HT1080 (cell line): Measurements from ENCODE around the gene NRXN3. TPM values are rescaled to one million over a fixed set of nuclear protein-coding genes. Genes with fewer than 3 reads are reported as not detected.
A peak's percentile ranks its signal among the peaks of the same experiment; 100 is the strongest.
"Not testable (repeated sequence)": the region's sequence is repeated elsewhere in the genome, so short reads cannot be mapped to it uniquely, and the experiment has no call there.

Experiments
- DNase-seq: peaks from one replicate; pipeline ENCODE4 v3.0.0-alpha.2; 2015; ENCODE audit warnings: low read depth
- total RNA-seq: library from RNA; depleted of rRNA; stranded (reverse); fragments of >200 nt; shearing (Covaris generic); gene quantifications from 2 replicates; pipeline ENCODE4 v1.2.3, GENCODE V29; 2014

The NRXN3 gene
- total RNA-seq, 1 experiment from 2014 or later, result 1.2 TPM

DNA sequence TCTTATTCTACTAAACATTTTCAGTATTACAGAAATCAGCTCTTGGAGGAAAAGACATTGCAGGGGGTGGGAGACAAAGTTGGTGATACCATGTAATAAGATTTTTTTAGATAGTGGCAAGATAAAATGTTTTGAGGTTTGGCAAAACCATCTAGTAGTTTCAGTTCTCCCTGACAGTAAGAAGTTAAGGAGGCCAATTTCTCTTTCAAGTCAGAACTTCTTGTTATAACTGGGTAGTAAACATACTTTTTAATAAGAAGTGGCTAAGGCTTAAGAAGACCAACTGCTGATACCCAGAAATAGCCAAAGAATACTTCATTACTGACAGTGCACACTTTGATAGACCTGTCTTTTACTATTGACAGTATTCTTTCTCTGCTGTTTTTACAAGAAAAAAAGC is 1588.8 kb downstream of the NRXN3 start:
- DNase-seq, result no peak

GRCh38 chr14:79764323-79764722 is 1594.2 kb downstream of the NRXN3 start:
- no peak for DNase-seq

DNA sequence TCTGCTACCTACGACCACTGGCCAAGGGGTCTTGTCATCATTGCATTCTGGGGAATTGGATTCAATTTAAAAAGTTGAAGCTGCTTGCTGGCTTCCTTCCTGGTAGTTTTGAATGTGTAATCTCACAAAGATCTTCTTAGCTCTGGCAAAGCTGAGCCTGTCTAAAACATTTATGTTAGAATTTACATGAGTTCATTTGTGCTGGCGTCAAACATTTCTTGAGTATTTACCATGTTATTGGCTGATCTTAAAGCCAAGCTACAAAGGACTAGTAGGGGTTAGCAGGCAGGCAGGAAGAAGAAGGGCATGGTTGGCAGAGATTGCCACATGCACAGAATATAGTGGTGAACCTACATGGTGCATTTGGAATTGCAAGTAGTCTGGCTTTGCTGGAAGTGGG is 1596.3 kb downstream of the NRXN3 start:
- DNase-seq, result no peak

GRCh38 chr14:79767251-79767650 is 1597.1 kb downstream of the NRXN3 start:
- DNase-seq, result no peak

- DNase-seq, result not testable (repeated sequence)
Measured at GRCh38 chr14:79767721-79768120, 1597.5 kb downstream of the NRXN3 start.

DNA sequence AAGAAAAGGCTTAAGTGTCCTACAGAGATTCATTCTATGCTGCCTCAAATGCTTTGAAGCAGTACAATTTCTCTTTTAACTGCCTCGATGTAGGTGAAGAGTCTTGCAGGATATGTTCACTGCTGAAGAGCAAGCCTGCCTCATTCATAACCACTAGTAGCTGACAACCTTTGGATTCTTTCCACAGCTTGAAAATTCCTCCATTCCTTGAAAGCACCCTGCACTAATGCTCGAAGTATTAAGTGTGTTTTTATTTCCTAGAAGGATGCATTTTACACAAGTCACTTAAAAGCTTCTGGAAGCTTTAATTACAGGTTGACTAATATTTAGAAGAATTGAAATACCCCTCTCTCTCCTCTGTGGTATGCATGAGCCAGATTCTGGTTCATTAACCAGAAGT is 1611.7 kb downstream of the NRXN3 start:
- DNase-seq, result no peak

DNA sequence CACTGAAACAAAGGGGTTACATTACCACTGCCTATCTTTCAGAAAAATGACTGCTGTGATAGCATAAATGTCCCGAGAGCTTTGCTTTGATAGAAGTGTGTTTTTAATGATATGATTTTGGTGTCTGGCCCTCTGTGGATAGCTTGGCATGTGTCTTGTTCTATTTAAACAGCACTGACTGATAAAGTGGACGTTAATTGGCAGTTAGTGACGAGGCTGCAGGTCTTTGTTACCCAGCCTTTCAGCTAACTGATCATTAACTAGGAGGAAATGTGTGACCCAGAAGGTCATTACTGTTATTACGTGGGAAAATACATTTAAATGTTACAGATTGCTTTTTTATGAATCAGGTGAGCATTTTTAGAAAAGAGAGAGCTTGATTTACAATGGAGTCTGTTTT is 1612.9 kb downstream of the NRXN3 start:
- no peak for DNase-seq

DNA sequence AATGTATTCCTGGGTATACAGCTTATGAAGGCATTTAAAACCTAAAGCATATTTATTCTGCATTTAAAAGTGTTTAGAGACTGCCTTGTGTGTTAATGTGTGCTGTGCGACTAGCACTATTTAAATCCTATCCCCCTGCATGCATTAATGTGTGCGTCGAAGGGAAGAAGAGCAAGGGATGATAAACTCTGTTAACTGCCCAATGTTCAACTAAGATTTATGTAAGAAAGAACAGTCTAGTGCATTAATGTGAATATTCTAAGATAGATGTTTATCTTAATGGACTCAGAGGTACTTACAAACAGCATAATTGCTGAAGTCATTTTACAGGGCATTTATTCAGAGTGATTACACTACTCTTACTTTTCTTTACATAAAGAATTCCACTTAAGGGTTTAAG is 1616.3 kb downstream of the NRXN3 start:
- DNase-seq, result no peak

DNA sequence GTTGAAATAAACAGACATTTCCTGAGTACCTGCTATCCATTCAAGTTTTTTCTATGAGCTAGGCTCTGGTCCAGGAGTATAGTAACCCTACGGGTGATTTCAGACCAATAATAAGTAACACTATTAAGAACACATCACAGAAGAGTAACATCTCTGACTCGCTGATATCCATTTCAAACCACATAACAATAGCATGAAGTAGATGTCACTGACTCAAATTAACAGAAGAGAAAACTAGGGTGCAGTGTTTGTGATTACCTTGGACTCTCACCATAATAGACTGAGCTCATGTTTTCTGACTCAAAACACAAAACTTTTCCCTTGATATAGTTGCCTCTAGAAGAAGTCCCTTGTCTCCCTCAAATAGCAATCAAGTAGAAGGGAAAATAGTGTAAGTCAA is 1618.2 kb downstream of the NRXN3 start:
- DNase-seq, result no peak

DNA sequence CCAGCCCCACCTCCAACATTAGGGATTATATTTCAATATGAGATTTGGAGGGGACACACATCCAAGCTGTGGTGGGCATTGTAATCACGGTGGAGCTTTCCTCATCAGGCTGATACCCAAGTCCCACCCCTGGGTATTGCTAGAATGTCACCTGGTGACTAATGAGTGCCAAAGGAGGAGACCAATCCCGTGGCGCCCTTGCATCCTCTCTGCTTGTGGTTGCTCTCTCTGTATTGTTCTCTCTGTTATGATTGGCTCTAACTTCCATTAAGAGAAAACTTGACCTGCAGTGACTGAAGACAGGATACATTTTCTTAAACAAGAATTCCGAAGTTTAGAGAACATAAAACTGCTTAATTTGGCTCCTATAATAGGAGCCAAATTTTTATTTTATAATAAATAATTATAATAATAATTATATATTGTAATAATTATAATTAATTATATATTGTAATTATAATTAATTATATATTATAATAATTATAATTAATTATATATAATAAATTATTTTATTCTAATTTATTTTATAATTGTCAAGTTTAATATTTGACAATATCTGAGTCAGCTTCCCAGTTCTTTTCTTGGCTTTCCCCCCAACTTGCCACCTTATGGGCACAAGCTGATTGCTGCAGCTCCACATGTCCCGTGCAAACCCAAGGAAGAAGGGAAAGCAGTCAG is 1621.0 kb downstream of the NRXN3 start:
- DNase-seq, result peak; percentile 7

DNA sequence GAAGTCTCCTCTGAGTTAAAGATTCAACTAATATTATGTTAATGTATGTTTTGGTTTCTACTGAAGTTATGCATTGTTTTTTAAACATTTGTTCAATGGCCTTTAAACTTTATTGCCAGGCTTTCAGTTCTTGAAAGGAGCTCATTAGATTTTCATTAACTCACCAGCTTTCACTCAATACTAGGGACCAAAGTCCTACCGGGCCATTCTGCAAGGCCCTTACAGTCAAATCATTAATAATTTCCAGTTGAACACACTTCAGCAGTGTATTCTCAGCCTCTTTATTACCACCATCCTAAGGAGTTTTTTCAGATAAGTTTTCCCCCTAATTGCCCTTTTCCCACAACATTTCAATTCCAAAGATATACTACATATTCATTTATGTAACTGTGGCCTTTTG is 1631.9 kb downstream of the NRXN3 start:
- DNase-seq, result no peak

DNA sequence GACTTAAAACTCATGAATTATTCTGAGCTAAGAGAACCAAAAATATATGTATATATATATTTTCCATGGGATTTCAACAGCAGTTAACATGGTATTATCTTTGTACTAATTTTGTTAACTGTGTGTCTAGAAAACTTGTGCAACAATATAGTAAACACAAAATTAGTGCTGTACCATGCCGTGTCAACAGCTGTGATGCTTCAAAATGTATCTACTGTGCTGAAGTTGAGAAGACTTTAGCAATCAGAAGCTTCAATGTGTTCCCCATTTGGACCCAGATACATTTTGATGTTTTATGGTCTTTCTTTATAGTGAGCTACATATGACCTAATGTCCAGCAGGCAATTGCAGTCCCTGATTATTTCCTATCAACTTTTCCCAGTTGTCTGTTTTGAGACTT is 1635.5 kb downstream of the NRXN3 start:
- DNase-seq, result no peak

- DNase-seq, result peak; percentile 42
Measured at GRCh38 chr14:79809849-79810612, 1639.9 kb downstream of the NRXN3 start.

DNA sequence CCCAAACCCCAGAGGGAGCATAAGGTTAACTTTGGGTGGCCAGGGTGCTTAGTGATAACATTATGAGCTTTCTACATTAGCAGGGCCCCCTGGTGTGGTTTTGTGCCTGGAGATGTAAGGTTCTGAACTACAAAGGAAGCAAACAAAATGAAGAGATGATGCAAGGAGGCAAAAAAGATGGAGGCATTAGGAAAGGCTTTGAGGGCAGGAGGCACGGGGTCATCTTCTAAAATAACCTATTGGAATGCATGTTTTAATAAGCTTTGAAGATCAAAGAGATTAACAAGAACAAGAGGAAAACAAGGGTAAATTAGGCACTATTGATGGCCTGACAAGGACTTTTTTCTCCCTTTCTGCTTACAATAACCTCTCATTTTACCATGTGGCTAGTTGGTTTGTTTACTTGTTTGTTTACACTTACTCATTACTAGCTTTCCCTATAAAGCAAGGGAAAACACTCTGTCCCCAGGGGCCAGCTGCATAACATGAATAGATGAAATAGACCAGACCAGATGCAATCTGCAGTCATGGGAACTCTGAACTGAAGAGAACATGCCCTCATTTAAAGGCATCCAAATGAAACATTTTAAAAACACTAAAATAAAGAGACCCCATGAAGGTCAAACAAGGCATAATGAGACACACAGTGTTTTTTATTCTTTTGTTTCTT is 1650.8 kb downstream of the NRXN3 start:
- DNase-seq, result no peak

DNA sequence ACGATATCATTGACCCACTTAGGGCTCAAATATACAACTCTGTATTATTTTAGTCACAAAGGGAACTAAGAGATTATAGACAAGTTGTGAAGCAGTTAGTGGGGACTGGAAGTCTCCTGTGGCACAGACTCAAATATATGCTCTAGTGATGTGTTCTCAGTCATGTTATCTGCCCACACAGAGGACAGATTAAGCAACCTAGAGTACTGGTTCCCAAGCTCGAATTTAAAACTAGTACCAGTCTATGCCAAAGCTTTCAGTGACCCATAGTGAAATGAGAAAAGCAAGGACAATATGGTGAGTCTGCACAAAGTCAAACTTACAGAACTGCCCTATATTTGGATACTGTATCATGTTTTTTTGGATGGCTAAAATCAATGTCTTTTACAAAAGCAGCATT is 1651.9 kb downstream of the NRXN3 start:
- no peak for DNase-seq

- DNase-seq, result peak; percentile 51
Measured at GRCh38 chr14:79825046-79825521, 1654.9 kb downstream of the NRXN3 start.

DNA sequence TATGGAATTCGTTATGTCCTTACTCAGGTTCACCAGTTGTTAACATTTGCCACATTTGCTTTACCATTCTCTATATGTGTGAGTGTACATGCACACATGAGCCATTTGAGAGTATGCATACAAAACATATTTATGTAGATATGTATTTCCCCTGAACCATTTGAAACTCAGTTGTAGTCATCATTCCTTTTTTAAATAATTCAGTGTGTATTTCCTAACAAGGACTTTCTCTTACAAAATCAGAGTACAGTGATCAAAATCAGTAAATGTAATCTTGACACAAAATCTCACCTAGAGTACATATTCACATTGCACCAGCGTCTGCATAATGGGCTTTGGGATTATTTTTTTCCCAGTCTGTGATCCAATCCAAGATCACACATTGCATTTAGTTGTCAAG is 1656.2 kb downstream of the NRXN3 start:
- DNase-seq, result no peak

GRCh38 chr14:79829405-79830166 is 1659.4 kb downstream of the NRXN3 start:
- no peak for DNase-seq

- no peak for DNase-seq
Measured at GRCh38 chr14:79831195-79831892, 1661.2 kb downstream of the NRXN3 start.

- no peak for DNase-seq
Measured at GRCh38 chr14:79833781-79834180, 1663.6 kb downstream of the NRXN3 start.

- no peak for DNase-seq
Measured at GRCh38 chr14:79834868-79835267, 1664.7 kb downstream of the NRXN3 start.
